GM12864 (cell line): ENCODE measurements around the gene ASB1.

Source experiments
- DNase-seq: peaks from one replicate; pipeline ENCODE4 v3.0.0-alpha.2; 2011; ENCODE audit warnings: low read depth
- H3K4me3 ChIP-seq: 2 replicates; pipeline ENCODE4 v1.5.1; 2011; ENCODE audit warnings: mild to moderate bottlenecking, low read depth, low read length, control low read depth
- CTCF ChIP-seq: IDR thresholded peaks from 2 replicates; pipeline ENCODE4 v1.5.1; 2011; ENCODE audit warnings: low read depth, mild to moderate bottlenecking, moderate library complexity, low read length, control low read depth, inconsistent platforms; ENCODE audit errors: missing control alignments

Gene ASB1

GRCh38 chr2:238453842-238454241 lies 27.1 kb downstream of the ASB1 start:
- TF ChIP-seq CTCF = no peak
- no peak for DNase-seq
- H3K4me3 ChIP-seq = no peak overlapping the region

DNA sequence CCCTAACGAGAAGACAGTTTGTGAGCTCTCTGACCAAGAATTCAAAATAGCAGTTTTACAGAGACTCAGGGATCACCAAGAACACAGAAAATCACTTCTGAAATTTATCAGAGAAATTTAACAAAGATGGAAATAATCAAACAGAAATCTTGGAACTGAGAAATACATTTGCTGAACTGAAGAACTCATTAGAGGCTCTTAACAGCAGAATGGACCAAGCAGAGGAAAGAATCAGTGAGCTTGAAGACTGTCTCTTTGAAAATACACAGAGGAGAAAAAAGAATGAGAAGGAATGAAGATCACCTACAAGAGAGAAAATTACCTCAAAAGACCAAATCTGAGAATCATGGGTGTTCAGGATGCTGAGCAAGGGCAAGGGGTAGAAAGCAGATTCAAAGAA lies 29.7 kb downstream of the ASB1 start:
- DNase-seq = no peak
- H3K4me3 ChIP-seq = no peak overlapping the region
- TF ChIP-seq CTCF = no peak

DNA sequence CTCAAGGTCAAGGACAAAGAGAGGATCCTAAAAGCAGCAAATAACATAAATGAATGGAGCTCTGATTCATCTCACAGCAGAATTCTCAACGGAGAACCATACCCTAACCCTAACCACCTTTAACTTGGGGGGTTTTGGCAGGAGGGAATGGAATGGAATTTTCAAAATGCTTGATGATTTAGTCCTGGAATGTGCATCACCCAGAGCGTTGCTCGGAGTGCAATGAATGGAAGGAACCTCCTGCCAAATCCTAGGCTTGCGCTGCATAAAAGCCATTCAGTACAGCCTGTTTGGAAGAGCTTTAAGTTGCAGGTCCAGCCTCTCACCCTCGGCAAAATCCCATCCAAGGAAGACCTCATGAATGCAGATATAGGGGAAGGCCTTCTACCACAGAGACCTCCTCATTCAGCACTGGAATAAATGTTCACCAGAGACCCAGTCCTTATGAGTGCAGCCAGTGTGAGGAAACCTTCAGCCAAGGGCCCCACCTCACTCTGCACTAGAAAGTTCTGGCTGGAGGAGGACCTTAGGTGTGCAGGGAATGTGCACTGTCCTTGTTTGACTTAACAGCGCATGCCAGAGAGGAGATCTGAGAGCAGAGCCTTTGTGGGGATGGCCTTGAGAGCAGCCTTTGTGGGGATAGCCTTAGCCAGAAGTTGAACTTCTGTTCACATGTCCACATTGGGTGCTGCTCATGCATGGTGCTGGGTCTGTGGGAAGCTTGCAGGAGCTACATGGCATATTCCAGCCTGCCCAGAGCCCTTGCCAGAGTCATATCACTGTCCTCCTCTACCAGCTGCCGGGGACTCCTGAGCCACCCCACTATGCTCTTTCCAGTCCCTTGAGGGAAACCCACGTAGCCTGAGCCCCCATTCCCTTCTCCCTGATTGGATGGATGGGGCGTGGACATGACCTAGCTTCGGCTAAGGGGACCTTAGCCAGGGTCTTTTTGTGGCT lies 30.5 kb downstream of the ASB1 start:
- TF ChIP-seq CTCF = no peak
- no peak overlapping the region for H3K4me3 ChIP-seq
- no peak for DNase-seq

DNA sequence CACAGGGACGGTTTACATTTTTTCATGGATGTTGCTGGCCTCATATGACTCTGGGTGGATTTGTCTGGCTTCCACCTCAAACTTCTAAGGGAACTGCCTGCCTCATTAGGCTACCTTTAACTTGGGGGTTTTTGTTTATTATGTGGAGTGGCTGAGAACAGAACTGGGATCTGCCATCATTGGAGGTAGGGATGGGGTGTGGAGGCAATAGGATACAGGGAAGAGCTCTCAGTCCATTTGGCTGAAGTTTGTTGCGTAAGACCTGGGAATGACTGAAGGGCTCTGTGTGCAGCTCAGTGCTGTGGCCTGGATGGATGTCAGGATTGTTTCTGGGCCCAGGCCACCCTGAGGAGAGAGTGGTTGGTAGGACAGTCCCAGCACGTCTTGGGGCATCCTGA lies 31.2 kb downstream of the ASB1 start:
- TF ChIP-seq CTCF = no peak
- no peak for DNase-seq
- H3K4me3 ChIP-seq = no peak overlapping the region

DNA sequence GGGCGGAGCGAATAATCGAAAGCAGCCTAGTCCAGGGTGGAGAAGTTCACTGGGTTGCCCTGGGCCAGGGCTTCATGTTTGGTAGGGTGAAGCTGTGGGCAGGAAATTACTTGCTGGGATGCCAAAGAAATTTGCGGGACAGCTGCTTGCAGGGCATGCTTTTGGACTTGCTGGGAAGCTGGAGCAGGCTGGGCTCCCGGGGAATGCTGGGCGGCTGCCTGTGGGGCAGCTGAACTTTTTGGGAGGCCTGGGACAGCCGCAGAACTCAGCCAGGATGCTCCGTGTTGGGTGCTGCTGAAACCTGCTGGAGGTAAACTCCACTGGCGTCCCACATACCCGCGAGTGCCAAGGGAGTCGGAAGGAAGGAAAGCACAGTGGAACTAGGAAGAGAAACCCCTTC lies 31.9 kb downstream of the ASB1 start:
- no peak for TF ChIP-seq CTCF
- H3K4me3 ChIP-seq = no peak overlapping the region
- no peak for DNase-seq

DNA sequence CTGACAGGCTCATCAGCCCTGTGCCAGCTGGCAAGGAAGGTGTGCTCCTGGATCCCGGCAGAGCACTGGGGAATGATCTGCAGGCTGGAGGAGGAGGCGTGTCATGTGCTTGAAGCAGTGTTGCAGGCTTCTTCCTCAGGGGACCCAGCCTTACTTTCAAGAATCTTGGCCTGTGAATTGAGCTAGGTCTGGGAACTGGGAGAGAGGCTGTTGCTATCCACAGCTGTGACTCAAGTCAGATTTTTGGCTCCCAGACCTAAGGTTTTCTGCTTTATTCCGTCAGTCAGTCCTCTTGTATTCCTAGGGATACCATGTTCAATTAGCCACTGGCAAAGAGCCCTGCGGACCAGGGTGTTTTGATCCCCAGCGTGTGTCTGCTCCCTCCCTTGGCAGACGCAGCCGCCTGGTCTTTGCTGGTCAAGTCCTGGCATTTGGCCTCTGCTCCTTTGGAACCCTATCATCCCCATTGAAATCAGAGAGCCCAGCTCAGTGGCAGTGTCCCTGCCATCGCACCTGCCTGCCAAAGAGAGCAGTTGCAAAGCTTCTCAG lies 32.4 kb downstream of the ASB1 start:
- TF ChIP-seq CTCF = no peak
- no peak for DNase-seq
- no peak overlapping the region for H3K4me3 ChIP-seq

DNA sequence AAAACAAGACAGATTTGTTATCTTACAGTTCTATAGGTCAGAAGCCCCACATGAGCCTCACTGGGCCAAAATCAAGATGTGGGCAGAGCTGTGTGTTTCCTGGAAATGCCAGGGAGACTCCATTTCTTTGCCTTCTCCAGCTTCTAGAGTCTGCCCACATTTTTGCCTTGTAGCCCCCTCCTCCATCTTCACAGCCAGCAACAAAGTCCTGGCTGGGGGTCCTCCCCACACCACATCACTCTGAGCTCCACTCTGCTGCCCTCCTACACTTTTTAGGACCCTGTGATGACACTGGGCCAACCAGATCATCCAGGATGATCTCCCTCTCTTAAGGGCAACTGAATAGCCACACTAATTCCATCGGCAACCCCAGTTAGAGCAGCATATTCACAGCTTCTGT lies 34.3 kb downstream of the ASB1 start:
- DNase-seq = no peak
- no peak for TF ChIP-seq CTCF
- H3K4me3 ChIP-seq = no peak overlapping the region
